22Rv1 (cell line): Measurements from ENCODE around the gene PLCXD3.

Source experiments
- CTCF ChIP-seq: fragments of 450-650 bp; IDR thresholded peaks from 2 replicates; pipeline ENCODE4 v1.5.1; 2017; ENCODE audit warnings: mild to moderate bottlenecking
- ZFX ChIP-seq: fragments of 450-650 bp; IDR thresholded peaks from 2 replicates; pipeline ENCODE4 v1.6.1; 2017; ENCODE audit warnings: antibody characterized with exemption, borderline replicate concordance

- TF ChIP-seq CTCF (no peak), ZFX (no peak)
Measured at GRCh38 chr5:41334758-41335157, 175.6 kb downstream of the PLCXD3 start.
